H1 (cell line): ENCODE results near the gene KSR2. TPM values are rescaled to one million over a fixed set of nuclear protein-coding genes. Genes with fewer than 3 reads are reported as not detected.

ENCODE experiments used
- CTCF ChIA-PET: fragments of 300-600 bp; sonication (Branson Sonifier 250); formaldehyde crosslinking; loops from one replicate; lab custom pipeline; 2021; ENCODE audit not compliant: partially characterized antibody; lab: Charles Lee
- POLR2A ChIA-PET: fragments of 300-600 bp; sonication (Branson Sonifier 250); formaldehyde crosslinking; loops from one replicate; lab custom pipeline; 2021; ENCODE audit warnings: inconsistent platforms; ENCODE audit not compliant: partially characterized antibody; lab: Charles Lee
- DNase-seq, 2 experiments: peaks; one replicate each; pipeline versions ENCODE4 v3.0.0 to v3.0.0-alpha.2; 2010 to 2022; ENCODE audit warnings: low spot score in 2 of 2, low read depth in 1 of 2, mixed read lengths in 1 of 2
- FAIRE-seq: peaks from 2 replicates; lab custom pipeline; 2011; peaks lifted over from hg19 to GRCh38; lab: Jason Lieb, UNC
- H2AFZ ChIP-seq: 2 replicates; pipeline ENCODE4 v1.8.1; 2012; ENCODE audit warnings: low read length, inconsistent platforms
- H2AK5ac ChIP-seq: 2 replicates; pipeline ENCODE4 v1.6.1; 2013; ENCODE audit warnings: low read depth, low read length
- H2BK120ac ChIP-seq: replicated peaks from 2 replicates; pipeline ENCODE3; 2013; ENCODE audit warnings: low read depth, low read length, inconsistent platforms
- H2BK12ac ChIP-seq: 2 replicates; pipeline ENCODE4 v1.6.1; 2013; ENCODE audit warnings: low read depth, low read length
- H2BK15ac ChIP-seq: 2 replicates; pipeline ENCODE4 v1.6.1; 2013; ENCODE audit warnings: low read length
- H2BK20ac ChIP-seq: 2 replicates; pipeline ENCODE4 v1.6.1; 2013; ENCODE audit warnings: low read length
- H2BK5ac ChIP-seq: 2 replicates; pipeline ENCODE4 v1.6.1; 2013; ENCODE audit warnings: low read depth, low read length
- H3K14ac ChIP-seq: 2 replicates; pipeline ENCODE4 v1.6.1; 2013; ENCODE audit warnings: inconsistent platforms; ENCODE audit not compliant: insufficient read length
- H3K18ac ChIP-seq: 2 replicates; pipeline ENCODE4 v1.6.1; 2013; ENCODE audit warnings: low read length; ENCODE audit errors: extremely low read depth
- H3K23ac ChIP-seq: 2 replicates; pipeline ENCODE4 v1.6.1; 2013; ENCODE audit warnings: inconsistent platforms; ENCODE audit not compliant: insufficient read length
- H3K23me2 ChIP-seq: 2 replicates; pipeline ENCODE4 v1.6.1; 2013; ENCODE audit warnings: low read depth, low read length
- H3K27ac ChIP-seq: 2 replicates; pipeline ENCODE4 v1.6.1; 2011; ENCODE audit warnings: low read depth, low read length, inconsistent platforms
- H3K27me3 ChIP-seq, 4 experiments: replicated peaks in 1 of 4; 1 replicate in 1 of 4; 2 replicates in 3 of 4; pipeline versions ENCODE4 v1.6.1 to v1.8.1; 2011 to 2013; ENCODE audit warnings: low read length in 3 of 4, mild to moderate bottlenecking in 3 of 4, inconsistent platforms in 2 of 4, mixed read lengths in 2 of 4, moderate library complexity in 1 of 4; ENCODE audit not compliant: control insufficient read depth in 3 of 4, insufficient read depth in 3 of 4; ENCODE audit errors: extremely low read depth in 1 of 4
- H3K36me3 ChIP-seq, 4 experiments: 2 replicates each; pipeline versions ENCODE4 v1.6.1 to v1.8.1; 2011 to 2013; ENCODE audit warnings: mild to moderate bottlenecking in 4 of 4, low read length in 3 of 4, moderate library complexity in 2 of 4, control low read depth in 1 of 4, inconsistent platforms in 1 of 4; ENCODE audit not compliant: insufficient read depth in 4 of 4, control insufficient read depth in 2 of 4
- H3K4ac ChIP-seq: replicated peaks from 2 replicates; pipeline ENCODE3; 2013; ENCODE audit warnings: low read length, low read depth, mixed read lengths, inconsistent platforms; ENCODE audit not compliant: insufficient read length
- H3K4me1 ChIP-seq, 4 experiments: replicated peaks in 1 of 4; 1 replicate in 1 of 4; 2 replicates in 3 of 4; pipeline versions ENCODE4 v1.6.1 to v1.8.1; 2011 to 2013; ENCODE audit warnings: low read length in 3 of 4, inconsistent platforms in 2 of 4, mixed read lengths in 1 of 4; ENCODE audit not compliant: insufficient read depth in 4 of 4, control insufficient read depth in 3 of 4
- H3K4me2 ChIP-seq, 2 experiments: 2 replicates each; pipeline versions ENCODE4 v1.6.1 to v1.8.1; 2011 to 2013; ENCODE audit warnings: low read depth in 2 of 2, low read length in 2 of 2, control low read depth in 1 of 2, inconsistent platforms in 1 of 2, mild to moderate bottlenecking in 1 of 2; ENCODE audit not compliant: insufficient read depth in 1 of 2
- H3K4me3 ChIP-seq, 4 experiments: fragments of 200-600, 300-600 bp in 1 of 4; sonication (generic), shearing (Covaris generic), sonication (Bioruptor Twin) in 1 of 4; 2 replicates each; pipeline versions ENCODE4 v1.5.1 to v1.8.1; 2011 to 2016; ENCODE audit warnings: low read length in 4 of 4, low read depth in 3 of 4, control low read depth in 2 of 4, inconsistent platforms in 2 of 4, mild to moderate bottlenecking in 2 of 4, mixed read lengths in 1 of 4, moderate library complexity in 1 of 4; ENCODE audit not compliant: insufficient read depth in 2 of 4; ENCODE audit errors: extremely low read depth in 1 of 4
- H3K56ac ChIP-seq: replicated peaks from 2 replicates; pipeline ENCODE3; 2013; ENCODE audit warnings: low read depth, mild to moderate bottlenecking, mixed read lengths, low read length, inconsistent platforms; ENCODE audit not compliant: insufficient read length
- H3K79me1 ChIP-seq: 2 replicates; pipeline ENCODE4 v1.6.1; 2013; ENCODE audit warnings: low read depth, low read length, control low read depth
- H3K79me2 ChIP-seq, 2 experiments: 2 replicates each; pipeline versions ENCODE4 v1.6.1 to v1.8.1; 2012 to 2013; ENCODE audit warnings: low read length in 2 of 2, mild to moderate bottlenecking in 2 of 2, inconsistent platforms in 1 of 2; ENCODE audit not compliant: insufficient read depth in 2 of 2, control insufficient read depth in 1 of 2
- H3K9ac ChIP-seq, 4 experiments: replicated peaks in 1 of 4; 1 replicate in 1 of 4; 2 replicates in 3 of 4; pipeline versions ENCODE4 v1.6.1 to v1.8.1; 2011 to 2013; ENCODE audit warnings: low read depth in 3 of 4, low read length in 3 of 4, control low read depth in 2 of 4, mild to moderate bottlenecking in 2 of 4, moderate library complexity in 2 of 4, inconsistent platforms in 1 of 4; ENCODE audit errors: extremely low read depth in 1 of 4
- H3K9me3 ChIP-seq, 2 experiments: 2 replicates each; pipeline versions ENCODE4 v1.6.1 to v1.8.1; 2012 to 2013; ENCODE audit warnings: mild to moderate bottlenecking in 2 of 2, moderate library complexity in 2 of 2, control low read depth in 1 of 2, inconsistent platforms in 1 of 2, low read depth in 1 of 2, low read length in 1 of 2, mixed read lengths in 1 of 2; ENCODE audit not compliant: insufficient read depth in 2 of 2
- H4K20me1 ChIP-seq, 2 experiments: replicated peaks in 1 of 2; 2 replicates each; pipeline versions ENCODE3 to v1.8.1; 2011 to 2013; ENCODE audit warnings: inconsistent platforms in 2 of 2, low read length in 2 of 2, mild to moderate bottlenecking in 1 of 2; ENCODE audit not compliant: insufficient read depth in 2 of 2, control insufficient read depth in 1 of 2
- H4K5ac ChIP-seq: 2 replicates; pipeline ENCODE4 v1.6.1; 2013; ENCODE audit warnings: low read length, low read depth, mixed read lengths, inconsistent platforms; ENCODE audit not compliant: insufficient read length
- H4K8ac ChIP-seq: 2 replicates; pipeline ENCODE4 v1.8.0; 2013; ENCODE audit warnings: mild to moderate bottlenecking, moderate library complexity, low read length, inconsistent platforms; ENCODE audit not compliant: insufficient read depth; ENCODE audit errors: extremely low read depth
- H4K91ac ChIP-seq: replicated peaks from 2 replicates; pipeline ENCODE3; 2013; ENCODE audit warnings: low read length, mixed read lengths, inconsistent platforms; ENCODE audit not compliant: insufficient read length
- SP4 ChIP-seq: IDR thresholded peaks from 2 replicates; pipeline ENCODE4 v1.6.1; 2012; ENCODE audit warnings: low read length, inconsistent platforms
- WGBS, 2 experiments: shearing (Covaris generic) in 1 of 2; methylation state at CpG; one replicate each; pipeline versions ENCODE4 v1.1.6 to v1.1.7; 2013 to 2015; ENCODE audit warnings: low lambda C conversion rate in 2 of 2, mixed read lengths in 2 of 2, inconsistent platforms in 1 of 2, low coverage in 1 of 2, missing lambda C conversion rate in 1 of 2; ENCODE audit not compliant: insufficient replicate concordance in 2 of 2, insufficient coverage in 1 of 2, insufficient read length in 1 of 2; ENCODE audit errors: extremely low coverage in 1 of 2, missing lambda C conversion rate in 1 of 2; 5-methylcytosine and 5-hydroxymethylcytosine counted together
- polyA plus RNA-seq, 7 experiments: library from polyadenylated mRNA; depleted of rRNA in 3 of 7; stranded (reverse) in 5 of 7; unstranded in 2 of 7; fragments of >200 nt in 5 of 7; fragments of 200-250 nt in 2 of 7; gene quantifications; 1 replicate in 5 of 7; 2 replicates in 1 of 7; 4 replicates in 1 of 7; pipeline versions ENCODE4 v1.2.1 to v1.2.3, GENCODE V29; 2011 to 2013; ENCODE audit warnings: missing spikeins in 2 of 7, mixed read lengths in 2 of 7
- total RNA-seq: library from RNA; stranded (reverse); fragmentation: NEBNext Ultra II Directional; extraction: Animal tissue kit (Norgen Biotek cat#: 25700); gene quantifications from 2 replicates; pipeline ENCODE4 v1.2.1, GENCODE V29; 2021

Gene KSR2
- total and polyA plus RNA-seq, 2 of the 8 experiments (the other 6 are each of a cell fraction or from before 2014, with no cell fraction given) = 0.74 to 2.2 TPM

DNA sequence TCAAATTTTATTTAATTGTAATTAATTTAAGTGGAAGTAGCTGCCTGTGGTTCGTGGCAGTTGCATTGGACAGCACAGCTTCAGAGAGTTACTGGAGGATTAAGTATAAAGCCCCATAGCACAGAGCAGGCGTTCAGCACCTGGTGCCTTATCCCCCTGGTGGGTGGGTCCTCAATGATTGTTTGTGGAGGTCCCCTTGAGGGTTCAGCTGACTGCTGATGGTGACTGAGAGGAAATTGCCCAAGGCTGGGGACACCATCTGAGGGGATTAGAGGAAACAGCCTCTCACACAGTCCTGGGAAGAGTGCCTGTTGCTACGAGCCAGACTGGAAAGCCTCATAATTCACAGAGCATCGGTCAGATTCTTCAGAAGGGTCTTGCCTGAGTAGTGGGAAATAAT, 524.0 kb downstream of the KSR2 start:
- Histone ChIP-seq H3K27me3 (no peaks in the 10 kb centered on the region), H3K4me1 (no peaks in the 10 kb centered on the region), H3K56ac (no peak overlapping the region), H3K4me3 (no peak overlapping the region), H4K91ac (no peak overlapping the region), H4K20me1 (no peaks in the 10 kb centered on the region), H3K4ac (no peak overlapping the region), H2BK15ac (no peak overlapping the region), H2BK12ac (no peak overlapping the region), H3K23ac (no peak overlapping the region), H3K9me3 (no peaks in the 10 kb centered on the region), H2BK120ac (no peak overlapping the region), H3K14ac (no peak overlapping the region), H4K8ac (no peak overlapping the region), H3K18ac (no peak overlapping the region), H3K79me2 (no peaks in the 10 kb centered on the region), H3K4me2 (no peak overlapping the region), H2BK20ac (no peak overlapping the region), H2BK5ac (no peak overlapping the region), H3K36me3 (no peaks in the 10 kb centered on the region), H2AK5ac (no peak overlapping the region), H2AFZ (no peak overlapping the region), H3K27ac (no peak overlapping the region), H4K5ac (no peak overlapping the region), H3K79me1 (no peaks in the 10 kb centered on the region), H3K9ac (no peak overlapping the region), H3K23me2 (no peaks in the 10 kb centered on the region)
- DNase-seq = no peak
- ChIA-PET POLR2A (no interaction called here), CTCF (interaction anchor here (0.6 to 1.4 kb wide), 5 partner anchors 19 to 405 kb away, joined by 3 to 5 read pairs (median 3); no protein-coding TSS in a partner anchor)
- WGBS, 2 experiments = 88% methylated on average over 4 of the region's 4 CpGs; no CpG with 5 or more reads in 1 of the 2 experiments
- no peak for FAIRE-seq
- no peak for TF ChIP-seq SP4
